Measurements from ENCODE around the gene SETD2. TPM values are rescaled to one million over a fixed set of nuclear protein-coding genes. Genes with fewer than 3 reads are reported as not detected.
"Not testable (repeated sequence)": the region's sequence is repeated elsewhere in the genome, so short reads cannot be mapped to it uniquely, and the experiment has no call there.

The SETD2 gene
- total RNA-seq (2021): 28.8 and 29.3 TPM in 2 replicates
- percentile 80 among the genes with signal in this experiment for Bru-seq, nascent RNA
- BruChase-seq, experiment 1, labeled RNA remaining after a 2-hour chase: percentile 80 among the genes with signal in this experiment
- BruChase-seq, experiment 2, labeled RNA remaining after a 6-hour chase: percentile 81 among the genes with signal in this experiment
- long read RNA-seq, partial matches to known transcripts: 3 of 4 reads
- long read RNA-seq, other reads (novel, unspliced or antisense): 1 of 4 reads

- Histone ChIP-seq H3K27ac (ENCODE audit: low read depth, low read length, poor library complexity, severe bottlenecking) (peak within 1 kb of the TSS; percentile 91), H3K9me3 (ENCODE audit: low read depth, low read length, poor library complexity, severe bottlenecking) (no peaks in the 10 kb centered on the region), H3K4me3 (ENCODE audit: low read depth, low read length, poor library complexity, severe bottlenecking) (peak within 1 kb of the TSS; percentile 86), H3K4me1 (ENCODE audit: insufficient read depth, low read length, poor library complexity, severe bottlenecking) (peaks cover 2% of the 10 kb centered on the region), H3K36me3 (ENCODE audit: insufficient read depth, low read length, poor library complexity, severe bottlenecking) (no peaks in the 10 kb centered on the region), H3K27me3 (replicated peaks; ENCODE audit: insufficient read depth, low read depth, low read length, poor library complexity) (no peaks in the 10 kb centered on the region)
- DNase-seq (ENCODE audit: low spot score): peak; percentile 89
- intact Hi-C loops (cut with micrococcal nuclease; ENCODE audit: unreplicated experiment): no loop called here
- POLR2A ChIA-PET (ENCODE audit: low non-redundant PET): interaction anchor here (0.6 to 0.7 kb wide), 3 partner anchors 19 to 30 kb away, joined by 3 read pairs; no protein-coding TSS in a partner anchor
- TF ChIP-seq EZH2 (IDR thresholded peaks at IDR 0.05; ENCODE audit: borderline replicate concordance, low read depth, low read length, poor library complexity, severe bottlenecking) (no peak), CTCF (conservative IDR thresholded peaks at IDR 0.05; ENCODE audit: low read depth, low read length) (peak; percentile 35)
- CTCF ChIA-PET: no interaction called here
- BruUV-seq (replicated peaks): no TSS peak
These were observed at the start of gene SETD2 for GRCh38 chr3:47164007-47164881. SETD2 (minus strand) TSS chr3:47164113; CDS start chr3:47163924, 189 bp downstream.

GRCh38 chr3:47210863-47211405, 47.0 kb upstream of the SETD2 start:
- Histone ChIP-seq H3K27me3 (replicated peaks; ENCODE audit: insufficient read depth, low read depth, low read length, poor library complexity) (no peaks in the 10 kb centered on the region), H3K9me3 (ENCODE audit: low read depth, low read length, poor library complexity, severe bottlenecking) (no peaks in the 10 kb centered on the region), H3K4me3 (ENCODE audit: low read depth, low read length, poor library complexity, severe bottlenecking) (no peak overlapping the region), H3K27ac (ENCODE audit: low read depth, low read length, poor library complexity, severe bottlenecking) (no peak overlapping the region), H3K36me3 (ENCODE audit: insufficient read depth, low read length, poor library complexity, severe bottlenecking) (no peaks in the 10 kb centered on the region), H3K4me1 (ENCODE audit: insufficient read depth, low read length, poor library complexity, severe bottlenecking) (no peaks in the 10 kb centered on the region)
- no peak for DNase-seq (ENCODE audit: low spot score)
- BruUV-seq (replicated peaks): no TSS peak
- intact Hi-C loops (cut with micrococcal nuclease; ENCODE audit: unreplicated experiment): no loop called here
- ChIA-PET CTCF (no interaction called here), POLR2A (ENCODE audit: low non-redundant PET) (no interaction called here)
- TF ChIP-seq EZH2 (IDR thresholded peaks at IDR 0.05; ENCODE audit: borderline replicate concordance, low read depth, low read length, poor library complexity, severe bottlenecking) (no peak), CTCF (conservative IDR thresholded peaks at IDR 0.05; ENCODE audit: low read depth, low read length) (no peak)

- DNase-seq (ENCODE audit: low spot score); H3K27ac ChIP-seq (ENCODE audit: low read depth, low read length, poor library complexity, severe bottlenecking); H3K9me3 ChIP-seq (ENCODE audit: low read depth, low read length, poor library complexity, severe bottlenecking); H3K36me3 ChIP-seq (ENCODE audit: insufficient read depth, low read length, poor library complexity, severe bottlenecking); H3K4me3 ChIP-seq (ENCODE audit: low read depth, low read length, poor library complexity, severe bottlenecking); H3K4me1 ChIP-seq (ENCODE audit: insufficient read depth, low read length, poor library complexity, severe bottlenecking); H3K27me3 ChIP-seq (replicated peaks; ENCODE audit: insufficient read depth, low read depth, low read length, poor library complexity); POLR2A ChIA-PET (ENCODE audit: low non-redundant PET); intact Hi-C loops (cut with micrococcal nuclease; ENCODE audit: unreplicated experiment); CTCF ChIA-PET; BruUV-seq (replicated peaks): not testable (repeated sequence)
These were observed 42.1 kb upstream of the SETD2 start for GRCh38 chr3:47206022-47206421.

Data from A673 (cell line).